GM12865 (cell line): Measurements from ENCODE around the gene FIGN.

Experiments
- DNase-seq: peaks from one replicate; pipeline ENCODE4 v3.0.0; 2010; ENCODE audit warnings: low read depth
- H3K4me3 ChIP-seq: 2 replicates; pipeline ENCODE4 v1.5.1; 2011; ENCODE audit warnings: mild to moderate bottlenecking, low read depth, low read length, control low read depth
- CTCF ChIP-seq: IDR thresholded peaks from 2 replicates; pipeline ENCODE4 v1.5.1; 2011; ENCODE audit warnings: low read length, control low read depth, low read depth, inconsistent platforms; ENCODE audit not compliant: insufficient read depth; ENCODE audit errors: missing control alignments

Gene FIGN

GRCh38 chr2:163604941-163605555 lies 130.8 kb downstream of the FIGN start:
- TF ChIP-seq CTCF: no peak
- DNase-seq: no peak
- no peak overlapping the region for H3K4me3 ChIP-seq

DNA sequence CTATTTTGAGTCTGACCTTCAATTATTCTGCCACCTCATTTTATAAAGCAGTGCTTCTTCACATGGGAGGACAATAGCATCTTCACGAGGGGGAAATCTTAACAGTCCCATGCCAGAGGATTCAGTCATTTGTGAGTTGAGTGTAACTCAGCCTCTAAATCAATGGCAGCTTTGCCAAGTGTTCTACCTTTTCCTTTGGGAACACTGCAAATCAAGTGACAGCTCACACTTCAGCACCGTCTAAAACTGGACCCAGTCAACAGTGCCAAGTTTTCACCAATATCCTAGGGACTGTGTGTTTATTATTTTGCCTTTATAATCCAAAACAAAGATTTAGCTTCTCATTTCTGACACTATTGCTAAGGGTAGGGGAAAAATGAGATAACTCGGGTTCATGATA lies 133.6 kb downstream of the FIGN start:
- TF ChIP-seq CTCF: no peak
- no peak for DNase-seq
- H3K4me3 ChIP-seq: no peak overlapping the region

DNA sequence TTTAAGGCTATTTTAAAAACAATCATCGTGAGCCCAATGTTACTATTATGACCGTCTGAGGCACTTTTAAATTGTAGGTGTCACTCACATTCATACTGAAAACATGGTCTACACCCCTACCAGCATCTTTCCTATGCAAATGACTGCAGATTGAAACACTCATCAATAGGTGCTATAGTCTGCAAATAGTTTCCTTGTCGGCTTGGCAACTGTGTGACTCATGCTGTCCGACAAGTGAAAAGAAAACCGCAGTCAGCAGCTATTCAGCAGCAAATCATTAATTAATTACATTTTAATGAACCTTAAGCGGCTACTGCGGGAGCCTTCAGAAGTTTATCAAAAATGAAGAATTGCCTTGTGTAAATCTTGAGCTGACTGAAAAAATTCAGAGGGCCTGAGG lies 134.4 kb downstream of the FIGN start:
- no peak for DNase-seq
- no peak overlapping the region for H3K4me3 ChIP-seq
- TF ChIP-seq CTCF: no peak

DNA sequence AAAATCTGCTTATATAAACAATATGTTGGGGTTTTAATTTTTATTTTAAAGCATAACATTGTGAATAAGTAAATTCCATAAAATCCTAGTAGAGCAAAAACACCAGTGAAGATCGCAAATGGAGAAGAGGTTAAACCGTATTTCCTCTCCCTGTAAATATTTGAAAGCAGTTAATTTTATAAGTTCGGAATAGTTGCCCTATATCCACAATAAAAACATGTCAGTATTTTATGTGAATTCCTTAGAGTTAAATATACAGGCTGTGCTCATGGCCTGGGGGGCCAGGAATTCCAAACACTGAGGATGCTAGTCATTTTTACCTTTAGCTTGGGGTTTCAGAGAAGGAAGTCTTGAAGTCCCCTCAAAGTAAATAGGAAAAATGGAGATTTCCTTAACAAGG lies 135.0 kb downstream of the FIGN start:
- no peak overlapping the region for H3K4me3 ChIP-seq
- no peak for TF ChIP-seq CTCF
- no peak for DNase-seq

GRCh38 chr2:163595028-163595427 lies 140.8 kb downstream of the FIGN start:
- no peak overlapping the region for H3K4me3 ChIP-seq
- no peak for DNase-seq
- TF ChIP-seq CTCF: no peak

- no peak for DNase-seq
- H3K4me3 ChIP-seq: no peak overlapping the region
- no peak for TF ChIP-seq CTCF
Observed at GRCh38 chr2:163594497-163594896, 141.3 kb downstream of the FIGN start.

GRCh38 chr2:163593982-163594381 lies 141.8 kb downstream of the FIGN start:
- no peak overlapping the region for H3K4me3 ChIP-seq
- no peak for DNase-seq
- TF ChIP-seq CTCF: no peak
